Measurements from ENCODE around the gene ZNF597.

The ZNF597 gene

DNA sequence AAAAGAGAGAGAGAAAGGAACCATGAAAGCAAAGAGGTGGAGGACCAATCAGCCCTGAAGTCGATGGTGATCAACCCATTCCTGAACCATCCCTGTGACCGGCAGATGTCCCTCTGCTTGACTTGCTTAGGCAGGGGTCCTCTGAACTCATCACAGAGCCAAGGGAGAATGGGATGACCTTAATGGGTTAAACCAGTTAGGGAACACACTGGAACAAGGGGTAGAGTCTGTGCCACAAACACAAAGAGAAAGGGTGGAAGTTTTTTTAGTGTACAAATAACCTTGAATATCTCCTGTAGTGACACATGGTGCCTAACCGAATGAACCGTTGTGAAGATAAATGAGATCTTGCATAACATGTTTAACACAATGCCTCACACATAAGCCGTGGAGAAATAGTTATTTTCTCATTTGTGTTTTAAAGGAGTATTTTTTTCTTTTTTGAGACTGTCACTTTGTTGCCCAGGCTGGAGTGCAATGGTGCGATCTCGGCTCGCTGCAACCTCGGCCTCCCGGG lies 11.4 kb upstream of the ZNF597 start:
- DNase-seq (ENCODE audit: low spot score): no peak

DNA sequence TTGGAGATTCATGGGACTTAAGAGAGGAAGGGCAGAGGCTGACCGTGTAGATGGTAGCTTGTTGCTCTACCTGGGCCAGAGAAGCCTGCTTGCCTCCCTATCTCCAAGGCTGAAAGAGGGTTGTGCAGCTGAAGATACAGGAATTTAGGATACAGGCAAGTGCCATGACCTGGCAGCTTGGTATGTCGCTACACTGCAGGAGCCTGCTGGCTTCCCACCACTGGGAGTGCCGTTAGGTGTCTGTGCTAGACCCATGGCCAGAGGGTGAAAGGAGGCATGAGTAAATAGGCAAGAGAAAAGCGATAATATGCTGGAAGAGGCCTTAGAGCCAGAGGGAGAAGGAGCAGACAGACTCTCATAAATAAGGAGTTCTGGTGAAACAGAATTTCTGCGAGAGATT lies 10.8 kb upstream of the ZNF597 start:
- DNase-seq (ENCODE audit: low spot score): no peak

DNA sequence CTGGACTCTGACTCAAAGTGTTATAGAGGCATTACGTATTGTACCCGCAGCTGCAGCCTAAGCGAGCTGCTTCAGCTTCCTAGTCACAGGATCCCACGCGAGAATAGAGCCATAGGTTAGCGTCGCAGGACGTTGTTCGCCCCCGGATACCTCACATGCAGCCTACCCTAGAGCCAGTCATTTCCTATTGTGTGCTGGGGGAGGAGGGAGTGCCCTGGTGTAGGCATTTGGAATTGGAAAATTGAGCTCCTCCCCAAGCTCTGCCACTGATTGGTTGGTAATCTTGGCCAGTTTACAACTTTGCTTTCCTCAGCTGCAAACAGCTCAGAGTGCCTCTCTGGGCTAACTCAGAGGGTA lies 706 bp upstream of the ZNF597 start:
- DNase-seq (ENCODE audit: low spot score): peak; percentile 18

DNA sequence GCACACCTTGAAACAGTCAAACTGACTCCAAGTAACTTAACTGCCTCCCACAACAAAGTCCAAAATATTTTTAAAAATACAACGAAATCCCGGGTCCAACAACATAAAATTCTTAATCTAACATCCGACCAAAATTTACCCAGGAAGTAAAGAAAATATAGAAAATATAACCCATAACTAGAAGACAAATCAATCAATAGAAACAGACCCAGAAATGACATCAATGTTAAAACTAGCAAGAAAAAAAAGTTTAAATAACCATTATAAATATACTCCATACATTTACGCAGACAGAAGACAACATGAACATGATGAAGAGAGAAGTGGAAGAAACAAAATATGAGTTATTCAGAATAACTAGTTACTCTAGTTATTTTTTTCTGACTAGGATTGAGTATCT lies 3.7 kb downstream of the ZNF597 start:
- no peak for DNase-seq (ENCODE audit: low spot score)

DNA sequence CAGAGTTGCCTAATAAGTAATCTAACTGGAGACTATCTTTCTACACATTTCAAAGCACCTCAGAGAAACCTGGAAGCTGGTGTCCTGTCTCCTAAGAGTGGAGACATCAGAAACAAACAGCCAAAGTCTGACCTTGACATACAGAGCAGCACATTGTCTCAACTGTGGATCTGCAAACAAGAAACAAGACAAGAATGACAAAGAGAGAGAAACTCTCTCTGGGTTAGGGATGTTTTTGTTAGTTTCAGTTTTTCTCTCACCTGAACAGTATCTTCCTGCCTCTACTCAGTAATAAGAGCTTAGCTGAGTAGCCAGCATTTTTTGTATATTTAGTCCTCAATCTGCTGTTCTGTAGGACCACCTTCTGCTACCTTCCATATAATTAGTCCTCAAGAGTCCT lies 8.9 kb downstream of the ZNF597 start:
- no peak for DNase-seq (ENCODE audit: low spot score)

DNA sequence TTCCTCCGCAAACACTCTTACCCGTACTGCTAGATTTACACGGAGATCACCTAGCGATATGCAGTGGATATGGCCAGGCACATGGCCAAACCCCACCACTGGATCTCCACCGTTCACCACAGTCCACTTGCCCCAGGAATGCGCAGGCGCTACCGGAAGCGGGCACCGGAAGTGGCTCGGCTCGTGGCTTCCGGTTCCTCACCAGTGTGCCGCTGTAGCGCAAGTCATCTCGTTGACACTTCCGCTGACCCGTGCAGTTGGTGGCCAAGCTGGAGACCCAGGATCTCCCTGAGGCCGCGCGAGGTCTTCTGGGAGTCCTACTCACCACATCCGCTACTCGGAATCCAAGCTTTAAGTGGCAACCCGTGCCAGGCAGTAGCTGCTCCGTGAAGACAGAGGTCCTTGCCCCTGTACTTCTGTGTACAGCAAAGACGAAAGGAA lies 11.5 kb downstream of the ZNF597 start:
- DNase-seq (ENCODE audit: low spot score): no peak

DNA sequence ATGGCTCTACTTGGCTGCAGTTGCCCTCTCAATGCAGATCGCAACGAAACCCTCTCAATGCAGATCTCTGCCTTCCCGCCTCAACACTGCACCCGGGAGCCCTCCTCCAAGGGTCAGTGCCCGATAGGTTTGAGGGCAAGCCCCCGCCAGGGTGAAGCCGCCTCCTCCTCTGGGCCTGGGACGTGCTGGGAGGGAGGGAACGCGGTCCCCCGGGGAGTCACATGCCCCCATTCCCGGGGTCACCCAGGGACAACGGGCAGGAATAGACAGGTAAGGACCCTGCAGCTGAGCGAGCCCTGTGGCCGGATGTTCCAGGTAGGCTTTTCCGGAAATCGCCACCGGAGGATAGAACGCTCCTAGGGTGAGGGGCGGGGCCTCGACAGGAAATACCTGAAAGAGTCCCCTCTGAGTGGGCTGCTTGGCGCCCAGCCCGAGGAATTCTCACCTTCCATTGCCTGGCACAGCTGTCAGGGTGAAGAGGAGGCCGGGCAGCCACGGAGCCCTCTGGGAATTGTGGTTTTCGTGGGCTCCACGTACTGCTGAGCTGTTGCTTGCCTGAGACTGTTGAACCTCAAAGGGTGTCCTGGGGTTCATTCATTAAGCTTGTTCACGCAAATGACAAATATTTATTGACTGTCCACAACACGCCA lies 29.4 kb downstream of the ZNF597 start:
- DNase-seq (ENCODE audit: low spot score): no peak

DNA sequence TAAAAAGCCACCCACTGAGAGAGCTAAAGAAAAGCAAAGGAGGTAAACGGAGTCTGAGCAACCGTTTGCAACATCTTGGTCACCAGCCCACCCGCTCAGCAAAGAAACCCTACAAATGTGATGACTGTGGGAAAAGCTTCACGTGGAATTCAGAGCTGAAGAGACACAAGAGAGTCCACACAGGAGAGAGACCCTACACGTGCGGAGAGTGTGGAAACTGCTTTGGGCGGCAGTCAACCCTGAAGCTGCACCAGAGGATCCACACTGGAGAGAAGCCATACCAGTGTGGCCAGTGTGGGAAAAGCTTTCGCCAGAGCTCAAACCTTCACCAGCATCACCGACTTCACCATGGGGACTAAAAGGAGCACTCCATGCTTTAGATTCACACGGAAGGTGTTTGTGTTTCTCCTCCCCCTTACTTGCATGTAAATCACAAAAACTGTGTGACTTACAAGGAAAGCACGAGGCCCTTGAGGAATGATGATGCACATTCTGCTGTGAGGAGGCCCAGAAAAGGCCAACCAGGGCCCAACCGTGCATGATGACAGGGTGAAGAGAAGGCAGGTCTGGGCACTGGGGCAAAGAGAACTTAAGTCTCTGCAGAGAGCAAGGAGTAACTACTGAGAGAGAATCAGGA lies 34.6 kb downstream of the ZNF597 start:
- DNase-seq (ENCODE audit: low spot score): no peak

DNA sequence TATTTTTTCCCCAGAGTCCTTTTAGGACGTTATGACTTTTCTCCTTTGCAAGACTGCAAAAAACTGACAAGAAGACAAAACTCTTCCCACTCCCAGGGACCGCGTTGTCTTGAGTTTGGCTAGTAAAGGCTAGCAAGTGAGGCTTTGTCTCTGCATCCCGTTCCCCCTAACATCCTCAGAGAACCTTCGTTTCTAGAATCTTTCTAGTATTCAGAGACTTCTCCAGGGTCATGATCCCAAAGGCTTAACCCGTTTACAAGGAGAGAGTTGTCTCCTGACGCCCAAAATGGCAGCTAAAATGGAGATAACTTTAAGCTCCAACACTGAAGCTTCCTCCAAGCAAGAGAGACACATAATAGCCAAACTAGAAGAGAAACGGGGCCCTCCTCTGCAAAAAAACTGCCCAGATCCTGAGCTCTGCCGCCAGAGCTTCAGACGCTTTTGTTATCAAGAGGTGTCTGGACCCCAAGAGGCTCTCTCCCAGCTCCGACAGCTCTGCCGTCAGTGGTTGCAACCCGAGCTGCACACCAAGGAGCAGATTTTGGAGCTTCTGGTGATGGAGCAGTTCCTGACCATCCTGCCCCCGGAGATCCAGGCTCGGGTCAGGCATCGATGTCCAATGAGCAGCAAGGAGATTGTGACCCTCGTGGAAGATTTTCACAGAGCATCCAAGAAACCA lies 41.4 kb downstream of the ZNF597 start:
- DNase-seq (ENCODE audit: low spot score): no peak

DNA sequence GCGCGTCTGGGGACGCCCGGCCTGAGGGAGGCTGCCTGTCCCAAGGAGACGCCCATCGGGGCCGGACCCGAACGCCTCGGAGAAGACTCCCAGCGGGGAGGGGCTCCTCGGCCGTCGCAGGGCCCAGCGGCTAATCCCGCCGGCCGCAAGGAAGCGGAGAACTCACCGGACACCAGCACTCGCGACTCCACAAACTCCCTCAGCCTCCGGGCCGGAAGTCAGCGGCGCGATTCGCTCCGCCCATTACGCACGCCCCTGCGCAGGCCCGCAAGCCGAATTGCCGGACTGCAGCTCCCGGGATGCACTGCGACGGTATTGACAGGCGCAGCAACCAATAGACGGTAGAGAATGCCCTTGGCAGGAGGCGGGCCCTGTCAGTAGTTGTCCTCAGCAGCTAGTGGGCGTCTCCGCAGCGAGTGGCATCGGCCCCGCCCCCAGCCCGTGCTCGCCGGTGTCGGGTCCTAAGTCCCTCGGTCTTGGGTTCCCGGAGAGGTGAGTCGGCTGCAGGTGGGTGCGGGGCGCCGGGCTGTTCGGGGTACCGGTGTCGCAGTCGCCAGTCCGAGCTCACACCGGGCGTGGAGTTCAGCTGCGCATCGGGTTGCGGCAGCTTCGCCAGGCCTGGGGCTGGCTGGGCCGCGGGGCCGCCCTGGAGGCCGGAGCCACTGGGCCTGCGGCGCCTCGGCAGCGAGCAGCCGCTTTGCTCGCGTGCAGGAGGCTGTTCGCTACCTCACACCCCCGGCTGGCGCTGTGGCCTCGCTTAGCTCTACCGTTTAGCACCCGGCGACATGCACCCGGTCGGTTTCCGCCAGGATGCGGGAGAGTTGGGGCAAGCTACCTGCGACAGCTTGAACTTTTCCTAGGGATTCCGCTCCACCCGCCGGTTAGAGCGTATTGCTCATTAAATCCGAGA lies 42.3 kb downstream of the ZNF597 start, which contains the start of the genes ZNF174 and ZSCAN32:
Gene ZNF174 (plus strand): TSS at position 437 of the 910 bp plus-strand sequence. CDS start 790 bp downstream, outside the sequence.
Gene ZSCAN32 (minus strand): TSS at position 226 of the 910 bp plus-strand sequence. CDS start 3,447 bp downstream, outside the sequence.
- DNase-seq (ENCODE audit: low spot score): peak; percentile 99

DNA sequence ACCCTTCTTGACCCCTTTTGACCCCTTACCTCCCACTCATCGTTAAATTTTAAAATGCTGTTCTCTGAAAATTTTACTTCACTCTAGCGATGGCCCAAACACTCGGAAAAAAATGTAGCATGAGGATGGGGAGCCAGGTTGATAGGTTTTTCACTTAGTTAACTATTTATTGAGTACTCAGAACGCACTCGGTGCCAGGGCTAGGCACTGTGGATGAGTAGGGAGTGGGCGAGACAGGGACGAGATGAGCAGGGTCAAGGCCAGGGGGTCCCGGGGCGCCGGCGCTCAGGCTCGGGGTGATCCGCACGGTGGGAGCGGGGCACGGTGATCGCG lies 42.9 kb downstream of the ZNF597 start:
- DNase-seq (ENCODE audit: low spot score): peak; percentile 4

DNA sequence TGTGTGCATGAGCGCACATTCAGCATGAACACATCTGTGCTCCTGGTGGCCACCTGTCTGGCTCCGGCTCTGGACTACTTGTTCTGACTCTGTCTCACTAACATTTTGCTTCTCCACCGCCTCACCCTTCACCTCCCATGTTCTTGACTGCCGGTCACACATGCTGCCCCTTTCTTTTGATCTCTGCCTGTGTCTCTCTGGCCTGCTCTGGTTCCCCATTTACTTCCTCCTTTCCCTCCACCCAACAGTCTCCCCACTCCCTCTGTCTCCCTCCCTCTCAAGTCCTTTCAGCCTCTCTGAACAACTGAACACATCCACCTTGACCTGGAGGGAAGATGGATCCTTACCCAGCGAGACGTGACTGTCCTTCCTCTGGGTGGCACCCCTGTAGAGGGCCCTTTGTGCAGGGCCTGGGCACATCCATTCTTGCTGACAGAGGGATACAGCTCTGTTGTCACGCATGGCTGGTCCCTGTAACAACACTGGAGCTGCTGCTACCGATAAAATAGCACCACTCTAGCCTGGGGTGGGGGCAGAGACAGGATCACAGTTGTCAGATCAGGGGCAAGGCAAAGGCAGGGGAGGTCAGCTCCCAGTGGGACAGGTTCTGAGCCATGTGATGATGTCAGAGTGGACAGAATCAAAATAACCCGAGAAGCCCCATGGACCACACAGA lies 53.5 kb downstream of the ZNF597 start:
- DNase-seq (ENCODE audit: low spot score): no peak

DNA sequence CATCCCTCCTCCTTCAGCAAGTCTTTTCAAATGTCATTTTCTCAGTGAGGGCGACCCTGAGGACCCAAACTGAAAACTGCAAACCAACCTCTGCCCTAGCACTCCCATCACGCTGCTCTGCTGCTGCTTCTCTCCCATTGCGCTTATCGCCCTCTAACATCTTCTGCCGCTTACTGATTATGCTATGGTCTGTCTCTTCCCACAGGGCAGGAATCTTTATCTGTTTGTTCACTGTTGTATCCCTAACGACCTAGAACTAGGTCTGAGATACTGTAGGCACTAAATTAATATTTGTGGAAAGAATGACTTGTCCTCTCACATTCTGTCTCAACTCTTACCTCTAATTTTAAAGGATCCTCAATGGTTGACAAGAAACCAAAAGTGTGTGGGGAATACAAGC lies 55.0 kb downstream of the ZNF597 start:
- peak; percentile 4 for DNase-seq (ENCODE audit: low spot score)

DNA sequence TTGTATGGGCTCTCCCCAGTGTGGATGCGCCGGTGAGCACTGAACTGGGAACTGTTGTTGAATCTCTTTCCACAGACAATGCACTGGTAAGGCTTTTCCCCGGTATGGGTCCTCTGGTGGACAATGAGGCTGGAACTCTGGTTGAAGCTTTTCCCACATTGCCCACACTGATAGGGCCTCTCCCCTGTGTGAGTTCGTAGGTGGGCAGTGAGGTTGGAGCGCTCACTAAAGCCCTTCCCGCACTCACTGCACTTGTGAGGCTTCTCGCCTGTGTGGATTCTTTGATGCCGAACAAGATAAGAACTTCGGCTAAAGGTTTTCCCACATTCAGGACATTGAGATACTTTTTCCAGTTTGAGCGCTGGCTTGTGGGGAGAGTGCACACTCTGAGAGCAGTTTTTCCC lies 60.3 kb downstream of the ZNF597 start:
- no peak for DNase-seq (ENCODE audit: low spot score)

Measured in hematopoietic multipotent progenitor cell treated with erythropoietin and hydrocortisone succinate and interleukin-3 and kit ligand, for 15 days (in vitro differentiated cells).